GM21367 (cell line): ENCODE data around the gene NR1I2.

Experiments
- ATAC-seq: cut with Tn5 transposase; IDR thresholded peaks from one replicate; pipeline ENCODE4 v1.9.1; 2021; ENCODE audit not compliant: unreplicated experiment

The NR1I2 gene

GRCh38 chr3:119817583-119818363, 35.9 kb downstream of the NR1I2 start:
- ATAC-seq: no peak

- no peak for ATAC-seq
These were observed 37.0 kb downstream of the NR1I2 start for GRCh38 chr3:119818937-119819336.

GRCh38 chr3:119819806-119820205, 37.9 kb downstream of the NR1I2 start:
- no peak for ATAC-seq

- no peak for ATAC-seq
These were observed 43.9 kb downstream of the NR1I2 start for GRCh38 chr3:119825820-119826219.

GRCh38 chr3:119826711-119827608, 45.1 kb downstream of the NR1I2 start:
- ATAC-seq: no peak

- ATAC-seq: no peak
These were observed 47.5 kb downstream of the NR1I2 start for GRCh38 chr3:119829420-119829819.

- no peak for ATAC-seq
These were observed 49.1 kb downstream of the NR1I2 start for GRCh38 chr3:119831022-119831421.

- no peak for ATAC-seq
These were observed 50.1 kb downstream of the NR1I2 start for GRCh38 chr3:119831941-119832371.

GRCh38 chr3:119834754-119835370, 53.0 kb downstream of the NR1I2 start:
- no peak for ATAC-seq

- no peak for ATAC-seq
These were observed 53.7 kb downstream of the NR1I2 start for GRCh38 chr3:119835556-119835955.

- no peak for ATAC-seq
These were observed 60.0 kb downstream of the NR1I2 start for GRCh38 chr3:119841808-119842471.

- ATAC-seq: no peak
These were observed 67.2 kb downstream of the NR1I2 start for GRCh38 chr3:119849126-119849525.

- ATAC-seq: no peak
These were observed 74.8 kb downstream of the NR1I2 start for GRCh38 chr3:119856695-119857094.

GRCh38 chr3:119858957-119859356, 77.1 kb downstream of the NR1I2 start:
- no peak for ATAC-seq

- no peak for ATAC-seq
These were observed 77.8 kb downstream of the NR1I2 start for GRCh38 chr3:119859728-119860127.

- no peak for ATAC-seq
These were observed 79.8 kb downstream of the NR1I2 start for GRCh38 chr3:119861681-119862080.

GRCh38 chr3:119862616-119863015, 80.7 kb downstream of the NR1I2 start:
- no peak for ATAC-seq

GRCh38 chr3:119864476-119864875, 82.6 kb downstream of the NR1I2 start:
- no peak for ATAC-seq
